ENCODE data around the gene TIMM13. TPM values are rescaled to one million over a fixed set of nuclear protein-coding genes. Genes with fewer than 3 reads are reported as not detected.

Gene TIMM13
- total and polyA plus RNA-seq, 12 donors: 54.2 to 116 (median 68.6) TPM

DNA sequence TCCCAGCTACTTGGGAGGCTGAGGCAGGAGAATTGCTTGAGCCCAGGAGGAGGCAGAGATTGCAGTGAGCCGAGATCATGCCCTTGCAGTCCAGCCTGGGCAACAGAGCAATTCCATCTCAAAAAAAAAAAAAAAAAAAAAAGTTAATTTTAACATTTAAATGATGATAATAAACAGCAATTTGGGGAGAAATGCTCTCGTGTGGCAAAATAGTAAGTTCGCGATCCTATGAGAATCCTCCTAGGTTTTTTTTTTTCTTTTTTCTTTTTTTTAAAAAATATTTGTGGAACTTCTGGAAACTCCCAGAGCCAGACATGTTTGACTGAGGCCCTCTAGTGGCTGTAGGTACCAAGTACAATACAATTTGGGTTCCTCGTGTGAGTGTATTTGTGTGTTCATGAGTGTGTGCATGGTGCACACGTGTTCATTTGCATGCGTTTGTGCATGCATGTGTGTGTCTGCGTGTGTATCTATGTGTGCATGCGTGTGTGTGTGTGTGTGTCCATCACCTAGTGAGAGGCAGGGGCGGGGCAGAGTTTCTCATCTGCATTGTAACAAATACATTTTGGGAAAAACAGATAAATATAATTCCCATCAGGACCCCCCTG, 36.2 kb downstream of the TIMM13 start:
- peak; percentile 62 to 82 (median 74) for TF ChIP-seq CTCF (IDR thresholded peaks at IDR 0.05)
- intact Hi-C loops (cut with DNase I): loop anchor here in 7 of 10 donors (1.0 to 10.0 kb wide), 9 partner anchors 106 to 236 kb away; partner anchors contain the start of genes PLEKHJ1 (in 5 of the 7), SF3A2 (in 5 of the 7), AP3D1 (in 2 of the 7) and PEAK3 (in 1 of the 7)
- peaks cover 0 to 5% (median 0%) of the 10 kb centered on the region in 9 donors for H3K4me1 ChIP-seq
- H3K36me3 ChIP-seq: no peaks in the 10 kb centered on the region
- H3K27ac ChIP-seq: no peak overlapping the region
- H3K27me3 ChIP-seq: peaks cover 0 to 31% (median 6%) of the 10 kb centered on the region in 7 donors
- DNase-seq (peak in 1 of 2 donors; percentile 35), ATAC-seq (peak in 5 of 8 donors; percentile 33 to 71 (median 43))
- WGBS, 2 donors: 6 to 7% methylated on average over 10 of the region's 10 CpGs
- no peak overlapping the region for H3K4me3 ChIP-seq
- H3K9me3 ChIP-seq: no peaks in the 10 kb centered on the region

DNA sequence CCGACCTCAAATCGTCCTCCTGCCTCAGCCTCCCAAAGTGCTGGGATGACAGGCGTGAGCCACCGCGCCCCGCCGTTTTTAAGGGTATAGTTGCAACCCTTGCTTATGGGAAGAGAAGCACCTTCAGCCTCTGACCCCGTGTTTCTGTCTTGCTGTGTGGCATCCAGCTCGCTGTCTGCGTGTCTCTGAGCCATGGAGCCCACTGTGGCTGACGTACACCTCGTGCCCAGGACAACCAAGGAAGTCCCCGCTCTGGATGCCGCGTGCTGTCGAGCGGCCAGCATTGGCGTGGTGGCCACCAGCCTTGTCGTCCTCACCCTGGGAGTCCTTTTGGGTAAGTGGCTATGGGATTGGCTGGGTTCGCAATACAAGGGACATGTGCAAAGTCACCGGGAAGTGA, 37.8 kb downstream of the TIMM13 start:
- Histone ChIP-seq H3K27ac (no peak overlapping the region), H3K4me3 (no peak overlapping the region), H3K27me3 (peaks cover 0 to 26% (median 8%) of the 10 kb centered on the region in 7 donors), H3K9me3 (no peaks in the 10 kb centered on the region), H3K4me1 (peaks cover 0 to 5% (median 0%) of the 10 kb centered on the region in 9 donors), H3K36me3 (no peaks in the 10 kb centered on the region)
- intact Hi-C loops (cut with DNase I): loop anchor here in 1 of 10 donors (10.0 kb wide), 1 partner anchor 105 kb away; the partner anchor contains the start of gene PEAK3
- no peak for TF ChIP-seq CTCF (IDR thresholded peaks at IDR 0.05)
- ATAC-seq (no peak), DNase-seq (no peak)
- 83% methylated on average over 21 of the region's 21 CpGs for WGBS, 2 donors

DNA sequence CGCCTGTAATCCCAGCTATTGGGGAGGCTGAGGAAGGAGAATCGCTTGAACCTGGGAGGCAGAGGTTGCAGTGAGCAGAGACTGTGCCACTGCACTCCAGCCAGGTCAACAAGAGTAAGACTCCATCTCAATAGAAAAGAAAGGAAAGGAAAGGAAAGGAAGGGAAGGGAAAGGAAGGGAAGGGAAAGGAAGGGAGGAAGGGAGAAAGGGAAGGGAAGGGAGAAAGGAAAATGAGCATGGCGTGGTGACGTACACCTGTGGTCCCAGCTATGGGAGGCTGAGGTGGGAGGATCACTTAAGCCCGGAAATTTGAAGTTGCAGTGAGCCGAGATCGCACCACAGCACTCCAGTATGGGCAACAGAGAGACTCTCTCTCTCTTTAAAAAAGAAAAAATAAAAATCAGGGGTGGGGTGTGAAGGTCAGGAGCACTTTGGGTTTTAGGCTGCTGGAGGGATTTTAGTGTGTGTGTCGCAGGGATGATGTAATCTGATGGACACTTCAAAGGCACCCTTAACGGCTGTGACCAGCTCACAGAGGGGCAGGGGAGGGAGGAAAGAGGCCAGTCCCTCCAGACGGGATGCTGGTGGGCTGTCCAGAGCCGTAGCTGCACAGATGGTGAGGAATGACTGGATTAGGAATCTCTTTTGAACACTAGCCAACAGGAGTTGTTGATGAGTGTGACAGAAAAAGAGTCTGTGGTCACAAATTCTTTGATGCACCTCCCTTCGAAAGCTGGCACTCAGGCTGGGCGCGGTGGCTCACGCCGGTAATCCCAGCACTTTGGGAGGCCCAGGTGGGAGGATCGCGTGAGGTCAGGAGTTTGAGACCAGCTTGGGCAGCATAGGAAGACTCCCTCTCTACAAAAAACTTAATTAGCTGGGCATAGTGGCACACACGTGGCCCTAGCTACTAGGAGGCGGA, 39.8 kb downstream of the TIMM13 start:
- Histone ChIP-seq H3K36me3 (no peaks in the 10 kb centered on the region), H3K9me3 (no peaks in the 10 kb centered on the region), H3K27ac (no peak overlapping the region), H3K27me3 (peaks cover 0 to 26% (median 8%) of the 10 kb centered on the region in 7 donors), H3K4me3 (no peak overlapping the region), H3K4me1 (peaks cover 0 to 13% (median 3%) of the 10 kb centered on the region in 9 donors)
- 69% methylated on average over 20 of the region's 20 CpGs for WGBS, 2 donors
- DNase-seq (no peak), ATAC-seq (no peak)
- intact Hi-C loops (cut with DNase I): loop anchor here in 1 of 10 donors (10.0 kb wide), 1 partner anchor 103 kb away; the partner anchor contains the start of gene PEAK3
- no peak for TF ChIP-seq CTCF (IDR thresholded peaks at IDR 0.05)

DNA sequence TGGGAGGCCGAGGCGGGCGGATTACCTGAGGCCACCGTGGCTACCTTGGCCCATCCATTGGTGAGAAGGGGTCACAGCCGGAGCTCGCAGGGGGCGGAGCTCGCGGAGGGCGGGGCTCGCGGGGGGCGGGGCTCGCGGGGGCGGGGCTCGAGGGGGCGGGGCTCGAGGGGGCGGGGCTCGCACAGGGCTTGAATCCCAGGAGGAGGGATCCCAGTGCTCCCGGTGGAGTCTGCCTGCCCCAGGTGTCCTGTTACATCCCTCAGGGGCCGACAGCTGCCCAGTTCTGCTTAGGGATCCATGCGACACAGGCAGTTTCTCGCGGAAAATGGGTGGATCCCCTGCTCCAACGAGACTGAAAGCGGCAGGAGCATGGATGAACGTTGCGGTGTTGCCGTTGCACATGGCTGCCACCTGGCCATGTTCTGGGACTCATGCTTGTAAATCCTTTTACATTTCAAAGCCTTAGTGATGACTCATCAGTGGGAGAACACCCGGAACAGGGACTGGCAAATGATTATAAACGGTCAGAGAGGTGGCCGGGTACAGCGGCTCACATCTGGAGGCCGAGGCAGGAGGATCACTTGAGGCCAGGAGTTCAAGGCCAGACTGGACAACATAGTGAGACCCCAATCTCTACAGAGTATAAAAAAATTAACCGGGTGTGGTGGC, 42.2 kb downstream of the TIMM13 start:
- Histone ChIP-seq H3K27ac (no peak overlapping the region), H3K9me3 (peaks cover 0 to 8% (median 0%) of the 10 kb centered on the region in 11 donors), H3K36me3 (no peaks in the 10 kb centered on the region), H3K4me1 (peaks cover 0 to 8% (median 3%) of the 10 kb centered on the region in 9 donors), H3K4me3 (peak overlapping the region in 1 of 10 donors; percentile 22), H3K27me3 (peaks cover 0 to 33% (median 14%) of the 10 kb centered on the region in 7 donors)
- ATAC-seq: no peak
- intact Hi-C loops (cut with DNase I): loop anchor here in 1 of 10 donors (10.0 kb wide), 1 partner anchor 100 kb away; the partner anchor contains the start of gene PEAK3
- TF ChIP-seq CTCF (IDR thresholded peaks at IDR 0.05): no peak
- DNase-seq: no peak
- WGBS, 2 donors: 21 to 22% methylated on average over 33 to 37 of the region's 37 CpGs

Measured in heart right ventricle (tissue), 16 donors.